Putamen (tissue), 1 donor: ENCODE measurements around the gene TMPRSS3.

Experiments used
- DNase-seq: peaks from one replicate; pipeline ENCODE4 v3.0.0-alpha.2; 2016; ENCODE audit warnings: low spot score

TMPRSS3 gene

DNA sequence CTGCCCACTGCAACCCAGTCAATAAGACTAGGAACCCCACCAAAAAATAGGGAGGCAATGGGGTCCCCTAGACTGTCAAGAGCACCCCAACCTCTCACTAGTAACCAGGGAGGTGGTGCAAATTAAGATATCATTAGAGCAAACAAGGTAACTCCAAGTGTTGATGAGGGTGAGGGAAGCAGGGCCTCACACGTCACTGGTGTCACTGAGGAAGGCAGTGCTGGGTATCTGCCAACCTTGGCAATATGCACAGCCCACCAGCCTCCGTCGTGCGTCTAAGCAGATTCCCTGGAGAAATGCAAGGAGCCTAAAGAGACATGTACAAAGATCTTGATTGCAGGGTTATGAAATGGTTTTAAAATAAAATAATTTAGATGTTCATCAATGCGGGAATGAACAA is 11.6 kb upstream of the TMPRSS3 start:
- no peak for DNase-seq

DNA sequence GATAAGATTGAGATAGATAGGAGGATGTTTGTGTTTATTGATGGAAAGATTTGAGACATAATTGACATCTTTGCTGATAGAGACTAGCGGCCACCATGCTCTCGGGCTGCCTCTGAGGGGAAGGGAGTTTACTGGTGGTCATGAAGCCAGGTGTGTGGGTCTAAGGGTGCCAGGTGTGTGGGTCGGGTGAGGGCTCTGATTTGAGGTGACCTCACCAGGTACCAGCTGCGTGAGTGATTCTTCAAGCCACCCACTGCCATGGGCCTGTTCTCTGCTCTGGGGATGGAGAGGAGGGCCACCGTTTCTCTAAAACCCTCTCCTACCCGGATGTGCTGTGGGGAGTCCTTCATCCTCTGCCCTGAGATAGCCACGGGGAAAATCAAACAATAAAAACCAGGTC is 11.0 kb upstream of the TMPRSS3 start:
- no peak for DNase-seq

DNA sequence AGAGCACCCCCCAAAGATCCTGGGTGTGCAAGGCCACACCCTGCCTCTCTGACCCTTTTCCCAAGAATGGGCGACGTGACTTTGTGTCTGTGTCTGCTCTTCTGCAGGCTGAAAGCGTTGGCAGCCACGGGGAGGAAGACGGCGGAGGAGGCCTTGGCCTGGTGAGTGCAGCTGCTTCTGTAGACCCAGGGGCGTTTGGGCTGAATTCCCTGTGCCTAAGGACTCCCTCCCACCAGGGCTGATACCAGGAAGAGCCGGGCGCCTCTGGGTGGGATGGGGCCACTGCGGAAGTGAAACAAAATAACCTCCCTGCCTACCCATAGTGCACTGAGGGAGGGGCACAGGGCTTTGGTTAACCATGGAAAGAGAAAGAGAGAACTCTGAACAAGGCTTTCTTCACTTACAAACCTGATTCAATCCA is 10.4 kb upstream of the TMPRSS3 start:
- DNase-seq: no peak

DNA sequence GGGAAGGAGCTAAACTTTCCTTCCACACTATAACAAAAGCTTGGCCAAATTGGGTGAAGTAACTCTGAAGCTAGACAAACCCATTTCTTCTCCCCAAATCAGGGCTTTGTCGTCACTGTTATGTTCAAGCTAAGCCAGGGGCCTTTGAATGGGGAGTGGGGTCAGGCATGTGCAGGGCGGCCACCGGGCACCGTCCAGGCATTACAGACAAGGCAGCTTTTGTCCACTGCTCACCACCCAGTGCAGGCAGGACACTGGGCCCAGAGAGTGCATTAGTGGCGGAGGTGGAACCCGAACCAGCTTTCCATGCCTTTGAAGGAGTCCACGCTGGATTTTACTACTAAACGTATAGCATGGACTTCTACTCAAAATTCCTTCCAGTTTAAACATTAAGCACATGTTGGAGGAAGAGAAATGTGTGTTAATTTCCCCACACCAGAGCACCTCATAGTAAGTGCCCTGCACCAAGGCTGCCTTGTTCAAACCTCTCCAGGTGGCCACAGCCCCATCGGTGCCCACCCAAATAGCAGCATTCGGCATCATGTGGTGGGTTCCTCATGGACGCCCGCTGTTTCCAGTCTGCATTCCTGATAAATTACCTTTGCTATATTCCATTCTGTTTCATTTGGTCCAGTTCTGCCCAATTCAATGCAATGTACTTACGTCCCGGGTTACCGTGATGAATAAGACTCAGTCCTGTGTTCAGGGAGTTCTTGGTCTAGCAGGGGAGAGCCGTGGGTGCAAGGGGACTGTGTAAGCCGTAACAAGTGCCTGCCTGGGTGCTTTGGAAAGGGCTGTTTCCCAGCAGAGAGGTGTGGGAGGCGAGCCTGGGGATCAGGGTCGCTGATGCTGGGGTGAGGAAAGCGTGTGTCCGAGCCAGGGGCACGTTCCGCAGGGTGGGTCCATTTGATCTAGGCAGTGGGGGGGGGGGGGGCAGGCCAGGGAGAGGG is 9.5 kb upstream of the TMPRSS3 start:
- DNase-seq: no peak

DNA sequence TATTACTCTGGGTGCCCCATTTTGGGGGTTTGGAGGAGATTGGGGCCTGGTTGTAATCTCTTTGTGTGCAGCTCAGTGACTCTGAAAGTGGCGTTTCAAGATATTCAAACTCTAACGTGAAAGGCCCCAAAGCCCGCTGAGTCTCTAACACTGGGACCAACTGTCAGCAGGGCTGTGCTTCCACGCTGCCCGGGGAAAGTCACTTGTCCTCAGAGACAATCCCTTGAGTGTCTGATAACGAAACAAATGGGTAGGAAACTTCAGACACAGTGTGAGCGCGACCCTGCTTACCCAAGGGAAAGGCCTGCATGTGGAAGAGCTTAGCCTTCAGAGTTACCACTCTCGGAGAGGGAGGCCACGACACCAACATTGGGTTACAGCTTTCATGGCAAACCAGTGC is 8.7 kb upstream of the TMPRSS3 start:
- DNase-seq: no peak

DNA sequence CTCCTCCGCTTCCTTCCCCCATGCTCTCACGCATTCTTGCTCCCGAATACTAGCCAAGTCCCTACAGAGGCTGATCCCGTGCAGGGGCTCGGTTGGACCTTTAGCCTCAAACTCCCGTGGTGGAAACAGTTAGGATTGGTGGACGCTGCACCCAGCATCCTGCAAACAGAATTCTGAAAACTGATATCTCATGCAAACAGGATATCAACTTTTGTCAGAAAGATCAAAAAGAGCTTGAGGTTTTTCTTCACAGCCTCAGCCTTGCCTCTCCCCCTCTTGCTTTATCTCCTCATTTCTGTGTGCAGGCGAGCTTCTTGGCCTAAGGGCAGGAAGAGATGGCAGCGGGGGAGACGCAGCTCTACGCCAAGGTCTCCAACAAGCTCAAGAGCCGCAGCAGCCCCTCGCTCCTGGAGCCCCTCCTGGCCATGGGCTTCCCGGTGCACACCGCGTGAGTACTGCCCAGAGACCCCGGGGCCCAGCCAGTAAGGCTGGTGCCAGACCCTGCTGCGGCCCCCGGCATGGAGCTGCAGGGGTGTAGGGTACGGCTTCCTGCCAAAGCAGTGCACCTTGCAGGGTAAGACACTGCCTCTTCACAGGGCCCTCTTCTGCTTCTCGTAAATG is 7.9 kb upstream of the TMPRSS3 start, which contains the start of gene UBASH3A:
TSS of gene UBASH3A (plus strand) at position 292 of the 621 bp plus-strand sequence. CDS start at position 336, 44 bp downstream.
- no peak for DNase-seq

DNA sequence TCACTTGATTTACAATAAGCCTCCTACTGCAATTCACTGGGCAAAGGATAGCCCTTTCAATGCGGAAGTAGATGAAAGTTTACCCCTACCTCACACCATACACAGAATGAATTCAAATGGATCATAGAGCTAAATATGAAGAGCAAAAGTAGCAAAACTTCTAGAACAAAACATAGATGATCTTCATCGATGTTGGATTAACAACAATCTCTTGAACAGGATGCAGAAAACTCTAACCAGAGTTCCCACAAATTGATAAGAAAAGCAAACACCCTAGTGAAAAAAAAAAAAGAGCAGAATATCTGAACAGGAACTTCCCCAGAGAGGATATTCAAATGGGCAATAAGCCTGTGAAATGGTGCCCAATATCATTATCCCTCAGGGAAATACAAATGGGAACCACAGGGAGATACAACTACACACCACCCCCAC is 6.0 kb upstream of the TMPRSS3 start:
- no peak for DNase-seq

DNA sequence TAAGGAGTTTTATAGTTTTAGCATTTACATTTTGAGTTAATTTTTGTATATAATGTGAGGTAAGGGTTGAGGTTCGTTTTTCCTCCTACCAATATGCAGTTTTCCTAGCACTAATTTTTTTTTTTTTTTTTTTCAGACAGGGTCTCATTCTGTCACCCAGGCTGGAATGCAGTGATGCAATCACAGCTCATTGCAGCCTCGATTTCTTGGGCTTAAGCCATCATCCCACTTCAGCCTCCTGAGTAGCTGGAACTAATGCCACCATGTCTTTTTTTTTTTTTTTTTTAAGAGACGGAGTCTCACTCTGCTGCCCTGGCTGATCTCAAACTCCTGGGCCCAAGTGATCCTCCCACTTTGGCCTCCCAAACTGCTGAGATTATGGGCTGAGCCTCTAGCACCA is 5.3 kb upstream of the TMPRSS3 start:
- DNase-seq: no peak

DNA sequence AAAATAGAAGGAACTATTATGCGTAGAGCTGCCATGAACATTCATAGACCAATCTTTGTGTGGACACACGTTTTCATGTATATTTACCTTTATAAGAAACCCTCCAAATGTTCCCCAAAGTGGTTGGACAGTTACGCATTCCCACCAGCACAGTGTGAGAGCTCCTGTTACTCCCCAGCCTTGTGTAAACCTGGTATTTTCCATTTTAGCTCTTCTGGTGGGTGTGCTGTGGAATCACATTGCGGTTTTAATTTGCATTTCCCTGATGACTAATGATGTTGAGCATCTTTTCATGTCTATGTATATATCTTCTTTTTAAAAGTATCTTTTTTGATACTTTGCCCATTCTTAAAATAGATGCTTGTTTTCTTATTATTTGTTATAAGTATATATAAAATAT is 4.7 kb upstream of the TMPRSS3 start:
- DNase-seq: no peak

DNA sequence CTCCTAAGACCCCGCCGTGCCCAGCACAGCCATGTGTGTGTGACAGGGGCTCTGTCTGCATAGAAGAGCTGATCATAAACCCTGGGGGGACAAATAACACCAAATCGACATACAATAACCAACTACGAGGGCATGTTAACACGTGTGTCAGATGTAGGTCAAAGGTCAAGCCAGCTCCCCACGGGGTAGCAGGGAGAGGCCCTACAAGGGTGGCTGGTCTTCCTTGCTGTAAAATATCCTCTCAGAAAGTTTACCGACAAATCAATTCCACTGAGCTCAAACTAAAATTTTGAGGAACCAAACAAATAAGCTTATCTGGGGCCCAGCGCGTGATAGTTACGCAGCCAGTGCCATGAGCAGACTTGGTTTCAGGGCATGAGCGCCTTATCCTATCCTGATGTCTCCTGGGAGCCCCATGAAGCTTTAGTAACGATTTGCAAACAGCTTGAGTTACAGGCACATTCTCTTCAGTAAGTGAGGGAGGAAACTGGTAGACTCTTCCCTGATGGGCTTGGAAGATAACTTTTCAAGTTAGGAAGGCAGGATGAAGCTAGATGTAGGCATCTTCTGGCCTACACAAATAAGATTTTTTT is 2.7 kb upstream of the TMPRSS3 start:
- DNase-seq: no peak

DNA sequence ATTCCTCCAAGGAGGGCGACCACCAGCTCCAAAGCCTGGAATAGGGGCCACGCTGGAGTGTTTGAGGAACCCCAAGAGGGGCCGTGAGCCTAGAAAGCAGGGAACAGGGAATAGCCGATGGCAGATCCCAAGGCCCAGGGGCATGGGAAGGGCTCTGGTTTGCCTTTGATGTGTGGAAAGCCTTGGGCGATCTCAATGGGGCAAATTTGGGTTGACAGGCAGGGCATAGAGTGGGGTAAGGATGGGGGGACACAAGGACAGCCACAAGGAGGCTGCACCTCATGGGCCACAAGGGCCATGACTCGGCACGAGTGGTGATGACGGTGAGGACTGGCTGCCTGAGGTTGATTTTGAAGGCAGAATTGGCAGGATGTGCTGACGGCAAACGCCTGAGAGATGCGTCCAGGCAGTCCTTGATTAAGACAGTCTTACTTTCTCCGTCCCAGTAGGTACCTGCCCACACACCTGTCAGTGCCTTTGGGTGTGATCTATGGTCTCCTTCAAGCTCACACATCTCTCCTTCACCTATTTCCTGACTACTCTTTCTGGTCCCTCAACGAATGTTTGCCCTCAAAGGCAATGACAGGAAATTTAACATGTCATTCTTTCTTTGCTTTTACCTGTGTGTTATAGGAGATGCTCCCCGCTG is 2.0 kb upstream of the TMPRSS3 start:
- no peak for DNase-seq

DNA sequence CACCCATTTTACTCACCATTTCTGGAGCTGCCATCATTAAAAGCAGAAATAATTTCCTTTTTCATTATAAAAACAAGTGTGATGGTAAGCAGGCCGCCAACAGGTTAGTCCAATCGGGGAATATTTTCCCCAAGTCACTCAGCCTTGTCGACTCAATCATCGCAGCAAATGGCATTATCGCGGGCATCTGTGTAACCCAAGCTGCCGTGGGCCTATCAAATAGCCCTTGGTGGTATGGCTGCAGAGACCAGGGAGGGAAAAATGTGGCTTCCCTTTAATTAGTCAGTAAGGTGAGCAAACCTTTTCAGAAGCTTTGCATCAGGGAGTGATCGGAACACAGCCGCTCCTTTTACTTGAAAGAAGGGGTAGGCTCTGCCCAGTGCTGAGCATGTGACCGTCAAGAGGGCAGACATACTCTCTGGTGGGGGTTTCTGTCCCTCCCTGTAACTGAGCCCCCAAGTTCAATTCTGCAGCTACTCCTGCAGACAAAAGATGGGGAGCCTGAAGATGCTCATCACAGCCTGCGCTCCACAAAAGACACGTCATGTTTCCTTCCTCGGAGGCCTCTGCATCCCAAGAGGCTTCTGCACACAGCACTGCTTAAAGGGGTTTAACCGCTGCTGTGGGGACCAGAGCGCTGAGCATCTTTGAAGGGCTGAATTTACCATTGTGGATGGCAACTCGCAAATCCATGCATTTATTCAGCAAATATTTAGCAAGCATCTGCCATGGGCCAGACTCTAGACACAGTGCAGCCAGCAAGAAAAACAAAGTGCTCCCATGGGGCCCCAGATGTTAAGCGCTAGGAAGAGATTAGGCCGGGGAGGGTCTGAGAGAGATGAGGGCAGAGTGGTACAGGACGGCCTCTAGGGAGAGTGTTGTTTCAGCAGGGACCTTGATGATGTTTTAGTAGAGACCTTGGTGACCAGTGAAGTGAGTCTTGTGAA is 1.2 kb upstream of the TMPRSS3 start:
- no peak for DNase-seq

DNA sequence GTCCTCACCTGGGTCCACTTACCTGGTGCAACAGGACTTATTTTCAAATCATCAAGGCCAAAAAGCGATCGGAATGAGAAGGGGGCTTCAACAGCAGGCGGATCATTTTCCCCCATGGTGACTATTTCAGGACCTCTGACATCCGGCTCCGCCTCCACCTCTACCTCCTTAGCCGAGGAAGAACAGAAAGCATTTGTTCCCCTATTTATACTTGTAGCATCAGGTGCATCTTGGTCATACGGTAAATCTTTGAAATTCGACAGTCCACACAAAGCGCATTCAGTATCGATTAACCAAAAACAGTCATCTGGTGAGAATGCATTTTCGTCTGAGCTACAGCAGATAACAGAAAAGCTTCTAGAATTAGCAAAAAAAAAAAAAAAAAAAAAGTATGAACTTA is 550 bp downstream of the TMPRSS3 start:
- DNase-seq: no peak

DNA sequence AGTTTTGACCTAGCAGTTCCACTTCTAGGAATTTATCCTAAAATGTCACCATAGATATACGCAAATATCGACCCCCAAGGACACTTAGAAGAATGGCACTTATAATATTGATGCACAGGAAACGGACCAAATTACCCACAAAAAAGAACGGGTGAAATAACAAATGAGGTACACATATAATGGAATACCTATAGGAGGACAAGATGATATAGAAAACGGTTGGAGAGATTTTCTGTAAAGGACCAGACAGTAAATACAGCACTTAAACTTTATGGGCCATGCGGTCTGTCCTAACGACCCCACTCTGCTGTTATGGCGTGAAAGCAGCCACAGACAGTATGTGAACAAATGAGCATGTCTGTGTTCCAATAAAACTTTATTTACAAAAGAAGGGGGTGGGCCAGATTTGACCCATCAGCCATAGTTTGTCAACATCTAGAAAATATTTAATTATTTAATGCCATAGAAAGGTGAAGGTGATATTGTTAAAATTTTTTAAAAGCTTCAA is 2.4 kb downstream of the TMPRSS3 start:
- no peak for DNase-seq

DNA sequence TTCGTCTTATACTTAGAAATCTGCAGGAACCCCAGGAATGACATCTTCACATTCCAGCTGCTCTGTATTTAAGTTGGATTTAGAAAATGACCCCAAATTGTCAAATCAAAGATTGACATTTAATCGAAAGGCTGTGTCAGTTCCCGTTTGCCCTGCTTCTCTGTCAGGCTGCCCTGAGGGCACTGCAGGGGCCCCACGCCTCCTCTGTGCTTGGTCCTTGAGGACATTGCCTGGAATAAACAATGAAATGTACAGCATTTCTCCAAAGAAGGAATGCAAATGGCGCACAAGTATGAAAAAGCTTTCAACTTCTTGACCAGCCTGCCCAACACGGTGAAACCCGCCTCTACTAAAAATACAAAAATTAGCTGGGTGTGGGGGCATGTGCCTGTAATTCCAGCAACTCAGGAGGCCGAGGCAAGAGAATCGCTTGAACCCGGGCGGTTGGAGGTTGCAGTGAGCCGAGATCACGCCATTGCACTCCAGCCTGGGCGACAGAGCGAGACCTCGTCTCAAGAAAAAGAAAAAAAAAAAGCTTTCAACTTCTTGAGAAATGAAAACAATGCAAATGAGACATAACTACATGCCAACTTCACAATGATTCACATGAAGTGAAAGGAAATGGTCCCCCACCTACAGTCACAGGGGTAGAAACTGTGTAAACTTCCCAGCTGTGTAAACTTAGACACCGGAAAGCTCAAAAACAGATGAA is 3.0 kb downstream of the TMPRSS3 start:
- DNase-seq: no peak

DNA sequence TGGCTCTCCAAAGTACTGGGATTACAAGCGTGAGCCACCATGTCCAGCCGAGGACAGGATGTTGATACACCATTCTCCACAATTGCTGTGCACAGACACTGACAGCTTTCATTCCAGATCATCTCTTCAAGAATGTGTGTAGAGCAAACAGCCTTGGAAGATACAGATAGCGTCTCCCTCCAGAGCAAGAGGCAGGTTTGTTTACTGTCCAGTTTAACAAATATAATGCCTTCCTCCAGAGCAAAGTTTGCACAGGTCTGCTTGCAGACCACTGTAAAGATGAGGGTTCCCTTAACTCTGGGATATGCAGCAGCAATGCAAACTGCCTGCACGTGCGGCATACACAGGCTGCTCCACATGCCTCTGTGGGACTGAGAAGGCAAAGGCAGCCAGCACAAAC is 4.6 kb downstream of the TMPRSS3 start:
- DNase-seq: no peak

DNA sequence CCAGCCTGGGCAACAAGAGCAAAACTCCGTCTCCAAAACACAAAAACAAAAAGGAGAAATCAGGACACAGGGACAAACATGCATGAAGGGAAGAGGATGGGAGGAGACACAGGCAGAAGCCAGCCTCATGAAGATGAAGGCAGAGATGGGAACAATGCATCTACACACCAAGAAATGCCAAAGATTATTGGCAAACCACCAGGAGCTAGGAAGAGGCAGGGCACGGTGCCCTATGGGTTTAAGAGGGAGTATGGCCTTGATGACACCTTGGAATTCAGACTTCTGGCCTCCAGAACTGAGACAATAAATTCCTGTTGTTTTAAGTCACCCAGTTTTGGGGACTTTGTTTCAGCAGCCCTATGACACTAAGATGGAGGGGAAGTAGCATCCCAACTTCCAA is 5.2 kb downstream of the TMPRSS3 start:
- no peak for DNase-seq

DNA sequence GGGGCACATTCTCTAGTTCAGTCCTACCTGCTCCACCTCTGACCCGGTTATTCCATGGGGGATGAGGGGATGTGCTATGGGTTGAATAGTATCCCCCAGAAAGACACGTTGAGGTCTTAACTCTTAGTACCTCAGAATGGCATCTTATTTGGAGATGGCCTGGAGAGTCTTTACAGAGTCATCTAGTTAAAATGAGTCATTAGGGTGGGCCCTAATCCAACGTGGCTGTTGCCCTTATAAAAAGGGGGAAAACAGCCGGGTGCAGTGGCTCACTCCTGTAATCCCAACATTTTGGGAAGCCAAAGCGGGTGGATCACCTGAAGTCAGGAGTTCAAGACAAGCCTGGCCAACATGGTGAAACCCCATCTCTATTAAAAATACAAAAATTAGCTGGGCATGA is 5.7 kb downstream of the TMPRSS3 start:
- no peak for DNase-seq

DNA sequence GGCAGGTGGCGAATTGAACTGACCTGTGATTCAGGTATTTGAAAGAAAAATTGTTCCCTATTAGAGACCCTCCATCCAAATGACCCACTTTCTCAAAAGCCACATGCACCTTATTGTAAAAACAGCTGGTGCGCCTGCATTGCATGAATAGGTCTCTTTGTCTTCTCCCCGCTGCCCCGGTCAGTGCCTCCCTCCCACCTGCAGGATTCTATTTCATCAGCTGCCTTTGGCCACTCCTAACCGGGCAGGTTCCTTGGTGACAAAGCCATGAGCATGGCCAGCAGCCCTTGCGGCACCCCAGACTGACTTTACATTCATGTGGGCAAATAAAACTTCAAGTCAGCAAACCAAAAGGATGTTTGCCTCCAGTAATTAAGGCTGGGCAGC is 6.4 kb downstream of the TMPRSS3 start:
- no peak for DNase-seq

DNA sequence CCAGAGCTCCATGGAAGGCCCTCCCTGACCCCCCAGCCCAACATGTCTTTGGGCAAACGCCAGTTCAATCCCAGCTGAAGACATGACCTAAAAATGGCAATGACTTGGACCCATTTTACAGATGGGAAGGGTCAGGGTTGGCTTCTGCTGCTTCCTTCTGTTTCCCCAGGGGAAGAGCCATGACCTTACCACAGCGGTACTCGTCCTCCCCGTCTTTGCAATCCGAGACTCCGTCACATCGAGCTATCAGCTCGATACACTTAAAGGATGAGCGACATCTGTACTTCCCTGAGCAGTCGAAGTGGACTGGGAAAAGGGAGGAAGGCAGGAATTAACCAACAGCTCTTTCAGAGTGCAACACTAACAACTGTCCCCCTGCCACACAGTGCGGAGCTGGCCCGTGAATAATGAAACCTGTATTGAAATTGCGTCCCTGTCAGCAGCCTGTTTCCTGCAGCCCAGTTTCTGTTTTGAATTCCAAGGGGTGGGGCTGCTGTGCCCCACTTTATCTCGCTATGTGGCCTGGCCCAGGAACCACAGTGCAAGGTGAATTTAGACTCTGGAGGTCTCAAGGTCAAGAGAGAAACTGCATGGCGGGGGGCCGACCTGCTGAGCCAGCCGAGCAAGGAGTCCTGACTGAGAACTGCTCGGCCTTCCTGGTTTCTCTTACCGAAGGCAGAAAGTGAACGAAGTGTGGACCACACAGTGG is 7.0 kb downstream of the TMPRSS3 start:
- no peak for DNase-seq
